SU-DHL-6 (cell line): ENCODE measurements around the gene SLC2A6.

Experiments
- CTCF ChIP-seq: fragments of 200-600 bp; sonication (generic); IDR thresholded peaks from one replicate; pipeline ENCODE4 v1.5.1; 2017; ENCODE audit warnings: antibody characterized with exemption, mild to moderate bottlenecking, low read length, moderate library complexity; ENCODE audit not compliant: insufficient read depth, poor library complexity, severe bottlenecking
- EZH2phosphoT487 ChIP-seq: fragments of 200-600 bp; sonication (generic), shearing (Covaris generic); conservative IDR thresholded peaks from 2 replicates; pipeline ENCODE4 v1.6.1; 2018; ENCODE audit warnings: mild to moderate bottlenecking, antibody characterized with exemption, low read length, moderate library complexity, mixed read lengths

- TF ChIP-seq CTCF, result no peak
- no peak for TF ChIP-seq EZH2phosphoT487
Observed at GRCh38 chr9:133493845-133494540, 15.1 kb upstream of the SLC2A6 start.
